GM12874 (cell line): ENCODE results near the gene CNIH1.

Source experiments
- CTCF ChIP-seq: IDR thresholded peaks from 2 replicates; pipeline ENCODE4 v1.5.1; 2011; ENCODE audit warnings: low read depth, mild to moderate bottlenecking, control low read depth, low read length, moderate library complexity; ENCODE audit not compliant: insufficient read depth

Gene CNIH1

GRCh38 chr14:54447231-54447692 lies 6.1 kb upstream of the CNIH1 start:
- TF ChIP-seq CTCF = no peak

GRCh38 chr14:54446161-54446693 lies 5.1 kb upstream of the CNIH1 start:
- no peak for TF ChIP-seq CTCF

DNA sequence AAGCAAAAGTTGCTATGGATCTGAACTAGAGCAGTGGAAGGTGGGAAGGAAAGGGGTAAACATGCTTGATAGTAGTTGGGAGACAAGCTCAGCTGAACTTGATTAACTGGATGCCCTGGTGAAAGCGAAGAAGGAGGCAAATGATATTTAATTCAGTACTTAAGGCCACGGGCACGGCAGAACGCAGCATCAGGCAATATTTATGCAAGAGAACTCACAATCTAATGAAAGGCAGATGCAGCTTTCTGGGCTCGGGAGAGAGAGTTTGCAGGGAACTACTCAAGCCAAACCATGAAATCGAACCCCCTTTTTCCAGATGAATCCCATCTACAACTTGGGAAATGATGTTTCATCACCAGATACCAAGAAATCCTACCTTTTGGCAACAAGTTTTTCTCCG lies 3.5 kb upstream of the CNIH1 start:
- no peak for TF ChIP-seq CTCF

DNA sequence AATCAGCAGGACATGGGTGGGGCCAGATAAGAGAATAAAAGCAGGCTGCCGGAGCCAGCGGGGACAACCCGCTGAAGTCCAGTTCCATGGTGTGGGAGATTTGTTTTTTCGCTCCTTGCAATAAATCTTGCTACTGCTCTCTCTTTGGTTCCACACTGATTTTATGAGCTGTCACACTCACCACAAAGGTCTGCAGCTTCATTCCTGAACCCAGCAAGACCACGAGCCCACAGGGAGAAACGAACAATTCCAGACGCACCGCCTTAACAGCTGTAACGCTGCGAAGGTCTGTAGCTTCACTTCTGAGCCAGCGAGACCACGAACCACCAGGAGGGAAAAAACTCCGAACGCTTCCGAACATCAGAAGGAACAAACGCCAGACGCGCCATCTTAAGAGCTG lies 2.8 kb upstream of the CNIH1 start:
- no peak for TF ChIP-seq CTCF

GRCh38 chr14:54440476-54440872 lies 700 bp downstream of the CNIH1 start:
- no peak for TF ChIP-seq CTCF

DNA sequence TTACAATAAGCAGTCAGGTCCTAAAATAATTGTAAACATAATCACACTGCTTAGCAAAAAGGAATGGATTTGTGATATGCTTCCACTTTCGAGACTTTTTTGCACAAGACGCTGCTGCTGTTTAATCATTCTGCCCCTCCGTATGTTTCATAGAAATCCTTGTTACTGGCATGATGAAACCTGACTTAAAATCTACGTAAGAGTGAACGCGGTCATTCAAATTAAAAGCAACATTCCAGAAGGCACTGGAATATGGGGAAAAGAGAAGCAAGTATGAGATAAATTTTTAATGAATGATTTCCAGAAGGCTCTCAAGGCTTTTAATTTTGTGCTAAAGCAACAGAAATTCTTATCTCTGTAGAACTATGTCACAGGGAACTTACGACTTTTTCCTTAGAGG lies 1.1 kb downstream of the CNIH1 start:
- TF ChIP-seq CTCF = no peak

DNA sequence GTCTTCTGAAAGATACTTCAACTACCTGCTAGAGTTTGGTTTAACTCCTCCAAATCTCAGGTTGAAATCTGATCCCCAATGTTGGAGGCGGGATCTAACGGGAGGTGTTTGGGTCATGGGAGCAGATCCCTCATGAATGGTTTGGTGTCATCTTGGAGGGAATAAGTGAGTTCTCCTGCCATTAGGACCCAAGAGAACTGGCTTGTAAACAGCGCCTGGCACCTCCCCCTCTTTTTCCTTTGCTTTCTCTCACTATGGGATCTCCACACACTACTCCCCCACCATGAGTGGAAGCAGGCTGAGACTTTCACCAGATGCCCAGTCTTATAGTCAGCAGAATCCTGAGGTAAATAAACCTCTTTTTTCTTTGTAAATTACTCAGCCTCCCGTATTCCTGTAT lies 2.5 kb downstream of the CNIH1 start:
- TF ChIP-seq CTCF = no peak

- no peak for TF ChIP-seq CTCF
Measured at GRCh38 chr14:54435500-54435981, 5.6 kb downstream of the CNIH1 start.
